PC-3 (cell line): ENCODE data around the gene HAGHL.

Source experiments
- EZH2 ChIP-seq: fragments of 300-600 bp; sonication (generic); IDR thresholded peaks from one replicate; pipeline ENCODE4 v1.6.1; 2017; ENCODE audit warnings: antibody characterized with exemption, mild to moderate bottlenecking, low read length; ENCODE audit not compliant: unreplicated experiment
- EZH2phosphoT487 ChIP-seq: fragments of 300-600 bp; sonication (generic); IDR thresholded peaks from 2 replicates; pipeline ENCODE4 v1.6.1; 2018; ENCODE audit warnings: mild to moderate bottlenecking, antibody characterized with exemption, low read length, borderline replicate concordance
- TF ChIP-seq, protein P1 (sequence below): fragments of 300-600 bp; sonication (generic); conservative IDR thresholded peaks from 2 replicates; pipeline ENCODE4 v1.5.1; 2017; ENCODE audit warnings: antibody characterized with exemption, low read depth, mild to moderate bottlenecking, low read length

DNA sequence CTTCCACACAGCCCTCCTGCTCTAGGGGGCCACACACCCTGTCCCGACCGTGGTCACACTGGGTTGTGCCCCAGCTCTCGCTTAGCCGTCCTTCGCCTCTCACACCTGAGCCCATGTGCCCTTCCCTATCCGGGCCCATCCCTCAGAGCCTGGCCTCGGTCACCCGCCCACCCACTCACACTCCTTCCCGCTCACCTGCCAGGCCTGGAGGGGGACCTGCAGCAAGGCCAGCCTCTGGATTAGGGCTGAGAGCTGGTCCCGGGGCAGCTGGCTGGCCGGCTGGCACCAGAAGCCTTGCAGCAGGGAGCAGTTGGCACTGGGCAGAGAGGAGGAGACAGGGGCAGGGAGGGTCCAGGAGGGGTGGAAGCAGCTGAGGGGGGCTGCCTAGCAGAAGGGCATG is 51.5 kb downstream of the HAGHL start:
- TF ChIP-seq, protein P1, sequence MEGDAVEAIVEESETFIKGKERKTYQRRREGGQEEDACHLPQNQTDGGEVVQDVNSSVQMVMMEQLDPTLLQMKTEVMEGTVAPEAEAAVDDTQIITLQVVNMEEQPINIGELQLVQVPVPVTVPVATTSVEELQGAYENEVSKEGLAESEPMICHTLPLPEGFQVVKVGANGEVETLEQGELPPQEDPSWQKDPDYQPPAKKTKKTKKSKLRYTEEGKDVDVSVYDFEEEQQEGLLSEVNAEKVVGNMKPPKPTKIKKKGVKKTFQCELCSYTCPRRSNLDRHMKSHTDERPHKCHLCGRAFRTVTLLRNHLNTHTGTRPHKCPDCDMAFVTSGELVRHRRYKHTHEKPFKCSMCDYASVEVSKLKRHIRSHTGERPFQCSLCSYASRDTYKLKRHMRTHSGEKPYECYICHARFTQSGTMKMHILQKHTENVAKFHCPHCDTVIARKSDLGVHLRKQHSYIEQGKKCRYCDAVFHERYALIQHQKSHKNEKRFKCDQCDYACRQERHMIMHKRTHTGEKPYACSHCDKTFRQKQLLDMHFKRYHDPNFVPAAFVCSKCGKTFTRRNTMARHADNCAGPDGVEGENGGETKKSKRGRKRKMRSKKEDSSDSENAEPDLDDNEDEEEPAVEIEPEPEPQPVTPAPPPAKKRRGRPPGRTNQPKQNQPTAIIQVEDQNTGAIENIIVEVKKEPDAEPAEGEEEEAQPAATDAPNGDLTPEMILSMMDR: no peak
- TF ChIP-seq EZH2phosphoT487: no peak
- no peak for TF ChIP-seq EZH2
